ENCODE results near the gene AGPAT3. TPM values are rescaled to one million over a fixed set of nuclear protein-coding genes. Genes with fewer than 3 reads are reported as not detected.

The AGPAT3 gene
- total RNA-seq, 6 experiments from 2014 or later, result 56.9 to 111 (median 95.3) TPM

DNA sequence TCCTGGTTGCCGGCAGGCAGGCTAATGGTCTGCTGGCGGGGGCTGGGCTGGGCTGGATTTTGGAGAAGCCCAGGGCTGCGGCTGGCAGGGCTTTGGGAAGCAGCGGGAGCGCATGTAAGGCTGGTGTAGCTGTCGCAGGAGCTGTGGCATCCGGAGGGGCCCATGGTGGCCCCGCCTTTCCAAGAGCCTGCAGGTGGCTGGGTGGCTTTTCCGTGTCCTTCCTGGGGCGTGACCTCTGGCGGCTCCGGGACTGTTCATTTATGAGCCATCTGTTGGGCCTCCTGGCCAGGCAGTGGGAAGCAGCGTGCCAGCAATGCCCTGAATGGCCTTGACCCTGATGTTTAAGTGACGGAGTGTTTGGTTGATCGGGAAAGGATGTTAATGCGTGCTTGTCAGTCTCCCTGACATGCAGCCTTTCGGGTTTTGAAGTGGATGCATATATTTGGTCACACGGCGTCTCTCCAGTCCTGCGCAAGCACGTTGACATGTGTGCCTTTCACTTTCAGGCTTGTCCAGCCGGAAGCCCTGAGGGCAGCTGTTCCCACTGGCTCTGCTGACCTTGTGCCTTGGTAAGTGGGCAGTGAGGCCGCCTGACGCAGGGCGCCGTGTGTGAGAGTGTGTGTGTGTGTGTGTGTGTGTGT, 38.5 kb downstream of the AGPAT3 start:
- no peaks in the 10 kb centered on the region for H3K9me3 ChIP-seq
- H3K27ac ChIP-seq, result no peak overlapping the region
- DNase-seq (peak in 1 of 3 donors; percentile 55), ATAC-seq (peak; percentile 58 to 70 (median 65))
- peaks cover 0 to 10% (median 0%) of the 10 kb centered on the region in 4 donors for H3K36me3 ChIP-seq
- intact Hi-C loops (cut with DNase I), result loop anchor here in 1 of 2 donors (10.0 kb wide), 1 partner anchor 89 kb away; no protein-coding TSS in a partner anchor
- H3K4me1 ChIP-seq, result peaks cover 0 to 32% (median 7%) of the 10 kb centered on the region in 4 donors
- no peaks in the 10 kb centered on the region for H3K27me3 ChIP-seq
- H3K4me3 ChIP-seq, result no peak overlapping the region
- TF ChIP-seq CTCF (IDR thresholded peaks at IDR 0.05), result no peak
- TF ChIP-seq POLR2A (IDR thresholded peaks at IDR 0.05), result no peak
- 60% methylated on average over 10 of the region's 26 CpGs for WGBS (ENCODE audit: insufficient coverage, low coverage, low lambda C conversion rate, missing lambda C conversion rate)

DNA sequence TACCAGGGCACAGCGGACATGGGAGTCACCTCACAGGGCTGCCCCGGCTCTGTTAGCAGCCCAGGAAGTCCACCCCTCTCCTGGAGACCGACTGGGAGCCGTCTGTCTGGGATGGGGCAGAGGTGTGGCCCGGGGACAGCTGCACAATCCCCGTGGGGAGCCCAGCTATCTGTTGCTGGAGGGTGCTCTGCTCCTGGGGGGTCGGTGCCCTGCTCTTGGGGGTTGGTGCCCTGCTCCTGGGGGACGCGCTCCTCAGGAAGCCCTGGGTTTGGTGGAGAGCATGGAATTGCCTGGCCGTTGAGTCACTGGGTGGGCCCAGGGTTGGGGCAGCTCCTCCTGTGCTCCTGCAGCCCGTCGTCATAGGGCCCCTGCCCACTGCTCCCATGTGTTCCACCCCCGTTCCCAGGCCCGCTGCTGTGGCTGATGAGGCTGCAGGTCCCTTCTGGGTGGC, 39.3 kb downstream of the AGPAT3 start:
- intact Hi-C loops (cut with DNase I), result loop anchor here in 1 of 2 donors (10.0 kb wide), 1 partner anchor 90 kb away; no protein-coding TSS in a partner anchor
- Histone ChIP-seq H3K9me3 (no peaks in the 10 kb centered on the region), H3K4me1 (peaks cover 0 to 32% (median 7%) of the 10 kb centered on the region in 4 donors), H3K36me3 (peaks cover 0 to 10% (median 0%) of the 10 kb centered on the region in 4 donors), H3K27ac (no peak overlapping the region), H3K27me3 (no peaks in the 10 kb centered on the region), H3K4me3 (no peak overlapping the region)
- TF ChIP-seq CTCF (IDR thresholded peaks at IDR 0.05), result no peak
- no peak for TF ChIP-seq POLR2A (IDR thresholded peaks at IDR 0.05)
- no CpG with 5 or more reads among the region's 14 CpGs for WGBS (ENCODE audit: insufficient coverage, low coverage, low lambda C conversion rate, missing lambda C conversion rate)
- DNase-seq, result no peak
- no peak for ATAC-seq

DNA sequence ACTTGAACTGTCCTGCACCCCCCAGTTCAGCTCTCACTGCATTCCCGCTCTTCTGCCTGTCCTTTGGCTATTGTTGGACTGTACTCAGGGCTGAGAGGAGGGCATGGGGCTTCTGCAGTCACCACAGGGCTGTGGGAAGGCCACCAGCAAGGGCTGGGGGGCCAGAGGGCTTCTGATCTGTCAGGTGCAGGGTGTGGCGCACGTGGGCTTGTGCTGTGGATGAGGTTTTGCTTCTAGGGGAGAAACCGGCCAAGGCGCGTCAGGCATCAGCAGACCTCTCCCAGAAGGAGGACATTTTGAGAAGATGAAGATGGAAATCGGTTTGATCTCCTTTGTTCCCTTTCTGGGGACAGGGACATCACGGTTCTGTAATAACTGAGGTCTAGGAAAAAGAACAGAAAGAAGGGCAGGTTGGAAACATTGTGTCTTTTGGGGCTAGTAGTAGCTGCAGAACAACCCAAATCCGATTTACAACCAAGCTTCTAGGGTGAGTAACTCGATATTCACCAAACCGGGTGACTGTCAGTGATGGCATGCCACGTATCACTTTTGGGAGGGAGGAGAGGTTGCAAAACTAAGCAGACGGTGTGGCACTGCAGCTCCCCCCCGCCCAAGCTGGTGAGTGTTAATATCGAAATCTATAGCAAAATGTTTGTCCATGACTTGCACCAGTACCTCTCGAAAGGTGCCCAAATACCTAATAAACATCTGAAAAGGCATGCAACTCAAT, 40.9 kb downstream of the AGPAT3 start:
- H3K4me3 ChIP-seq, result no peak overlapping the region
- peaks cover 0 to 10% (median 0%) of the 10 kb centered on the region in 4 donors for H3K36me3 ChIP-seq
- ATAC-seq (no peak), DNase-seq (no peak)
- no peaks in the 10 kb centered on the region for H3K27me3 ChIP-seq
- peaks cover 0 to 31% (median 15%) of the 10 kb centered on the region in 4 donors for H3K4me1 ChIP-seq
- no peak overlapping the region for H3K27ac ChIP-seq
- H3K9me3 ChIP-seq, result no peaks in the 10 kb centered on the region
- intact Hi-C loops (cut with DNase I), result loop anchor here in 1 of 2 donors (10.0 kb wide), 1 partner anchor 91 kb away; no protein-coding TSS in a partner anchor
- WGBS (ENCODE audit: insufficient coverage, low coverage, low lambda C conversion rate, missing lambda C conversion rate), result 84% methylated on average over 12 of the region's 16 CpGs
- TF ChIP-seq POLR2A (IDR thresholded peaks at IDR 0.05) (no peak), CTCF (IDR thresholded peaks at IDR 0.05) (no peak)

DNA sequence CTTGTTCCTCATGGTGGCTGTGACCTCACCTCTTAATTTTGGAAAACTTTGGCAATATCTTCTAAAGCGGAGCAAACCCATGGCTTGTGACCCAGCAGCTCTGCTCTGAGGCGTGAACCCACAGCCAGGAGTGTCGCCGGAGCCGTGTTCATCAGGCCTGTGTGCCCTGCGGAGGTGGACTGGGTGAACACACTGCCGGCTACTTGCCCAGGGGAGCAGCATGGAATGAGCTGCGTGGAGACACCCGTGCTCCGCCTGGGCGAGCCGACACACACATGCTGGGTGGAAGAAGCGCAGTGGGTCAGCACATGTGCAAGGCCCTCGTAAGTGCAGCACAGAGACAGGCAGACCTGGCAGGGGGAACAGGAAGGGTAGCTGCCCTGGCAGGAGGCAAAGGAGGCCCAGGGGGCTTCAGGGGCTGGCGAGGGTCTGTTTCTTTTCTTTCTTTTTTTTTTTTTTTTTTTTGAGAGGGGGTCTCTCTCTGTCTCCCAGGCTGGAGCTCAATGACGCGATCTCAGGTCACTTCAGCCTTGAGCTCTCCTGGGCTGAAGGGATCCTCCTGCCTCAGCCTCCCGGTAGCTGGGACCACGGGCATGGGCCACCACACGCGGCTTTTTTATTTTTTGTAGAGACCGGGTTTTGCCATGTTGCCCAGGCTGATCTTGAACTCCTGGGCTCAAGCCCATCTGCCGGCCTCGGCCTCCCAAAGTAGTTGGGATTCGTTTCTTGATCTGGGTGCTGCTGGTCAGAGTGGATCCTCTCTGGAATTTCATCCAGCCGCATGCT, 41.8 kb downstream of the AGPAT3 start:
- no peak for ATAC-seq
- TF ChIP-seq POLR2A (IDR thresholded peaks at IDR 0.05), result no peak
- no peak for TF ChIP-seq CTCF (IDR thresholded peaks at IDR 0.05)
- Histone ChIP-seq H3K36me3 (peaks cover 0 to 10% (median 0%) of the 10 kb centered on the region in 4 donors), H3K27ac (no peak overlapping the region), H3K9me3 (no peaks in the 10 kb centered on the region), H3K4me3 (no peak overlapping the region), H3K4me1 (peaks cover 0 to 39% (median 18%) of the 10 kb centered on the region in 4 donors), H3K27me3 (no peaks in the 10 kb centered on the region)
- no peak for DNase-seq
- 91% methylated on average over 9 of the region's 26 CpGs for WGBS (ENCODE audit: insufficient coverage, low coverage, low lambda C conversion rate, missing lambda C conversion rate)
- intact Hi-C loops (cut with DNase I), result loop anchor here in 1 of 2 donors (10.0 kb wide), 1 partner anchor 92 kb away; no protein-coding TSS in a partner anchor

Measured in right lobe of liver (tissue), 6 donors.